ENCODE results near the gene ZSWIM6.

Gene ZSWIM6

DNA sequence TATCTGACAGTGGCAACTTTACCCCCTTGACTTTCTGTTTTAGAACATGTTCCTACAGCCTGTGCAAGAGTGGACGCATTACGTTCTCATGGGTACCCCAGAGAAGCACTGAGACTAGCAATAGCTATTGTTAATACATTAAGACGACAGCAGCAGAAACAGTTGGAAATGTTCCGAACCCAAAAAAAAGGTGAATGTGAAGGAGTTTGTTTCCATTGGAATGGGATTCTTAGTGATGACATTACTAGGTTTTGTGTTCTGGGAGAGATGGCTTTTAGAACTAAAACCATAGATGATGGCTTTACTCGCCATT is 194.1 kb downstream of the ZSWIM6 start:
- no peak overlapping the region for H3K4me3 ChIP-seq (ENCODE audit: low read depth, low read length)

DNA sequence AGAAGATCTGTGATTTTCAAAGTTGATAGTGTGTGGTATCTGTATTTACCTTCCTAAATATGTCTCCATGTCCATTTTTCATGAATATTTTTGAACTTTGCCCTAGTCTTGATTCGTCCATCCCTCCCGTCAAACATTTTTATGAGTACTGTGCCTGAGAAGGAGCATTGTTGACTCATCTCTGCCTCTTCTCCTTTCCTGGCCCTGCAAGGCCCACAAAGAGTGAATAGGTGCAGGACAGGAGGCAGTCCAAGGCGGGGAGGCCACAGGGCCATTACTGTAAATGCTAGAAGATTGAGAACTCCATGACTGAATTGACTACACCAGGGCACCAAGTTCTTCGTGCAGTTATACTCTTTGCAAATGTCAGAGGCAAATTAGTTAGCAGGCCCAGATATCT is 200.9 kb downstream of the ZSWIM6 start:
- H3K4me3 ChIP-seq (ENCODE audit: low read depth, low read length): no peak overlapping the region

DNA sequence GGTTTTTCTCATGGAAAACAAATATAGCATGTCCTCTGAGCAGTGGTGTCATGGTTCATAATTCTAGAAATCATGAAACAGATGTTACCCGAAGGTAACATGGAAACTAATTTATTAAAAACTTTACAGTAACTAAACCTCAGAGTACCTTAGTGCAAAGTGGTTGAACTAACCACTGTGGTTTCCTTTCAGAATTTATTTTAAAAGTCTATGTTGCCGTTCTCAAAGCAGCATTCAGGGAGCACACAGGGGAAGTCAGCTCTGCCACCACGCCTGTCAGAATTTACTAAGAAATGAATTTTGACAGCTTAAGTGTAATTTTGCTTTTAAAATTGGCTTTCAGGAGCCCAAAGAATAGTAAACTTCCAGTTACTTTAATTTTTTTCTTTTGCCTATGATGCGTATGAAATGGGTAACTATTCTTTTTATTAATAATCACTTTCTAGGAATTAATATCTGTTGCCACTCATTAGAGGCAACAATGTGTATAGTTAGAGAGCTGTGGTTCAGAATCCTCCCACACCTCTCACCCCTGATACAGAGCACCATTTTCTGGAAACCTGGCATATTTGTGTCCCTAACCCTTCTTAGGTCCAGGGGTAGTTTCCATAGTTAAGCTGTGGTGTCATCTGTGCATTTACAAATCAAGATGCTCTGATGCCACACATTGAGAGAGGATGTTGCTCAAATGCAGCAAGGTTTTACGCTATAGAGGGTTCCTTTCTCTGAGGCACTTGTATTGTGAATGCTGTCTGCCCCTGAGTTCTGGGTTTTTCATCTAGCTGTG is 202.6 kb downstream of the ZSWIM6 start:
- no peak overlapping the region for H3K4me3 ChIP-seq (ENCODE audit: low read depth, low read length)

DNA sequence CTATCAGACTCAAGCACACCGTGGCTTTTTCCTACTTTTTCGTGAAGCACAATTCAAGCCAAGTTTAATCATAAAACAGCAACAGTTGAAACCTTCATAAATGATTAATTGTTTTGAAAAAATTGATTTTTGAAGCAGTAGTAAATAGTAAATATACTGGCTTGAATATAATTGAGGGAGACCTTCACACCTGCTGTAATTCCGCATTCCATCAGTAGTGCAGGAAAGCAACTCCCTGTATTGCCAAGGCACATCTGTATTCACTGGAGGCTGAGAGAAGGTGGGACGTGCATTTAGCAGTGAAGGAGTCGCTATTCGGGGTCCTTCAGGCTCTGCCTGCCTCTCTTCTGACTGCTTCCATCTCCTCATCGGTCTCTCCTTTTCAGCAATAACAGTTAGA is 203.8 kb downstream of the ZSWIM6 start:
- no peak overlapping the region for H3K4me3 ChIP-seq (ENCODE audit: low read depth, low read length)

DNA sequence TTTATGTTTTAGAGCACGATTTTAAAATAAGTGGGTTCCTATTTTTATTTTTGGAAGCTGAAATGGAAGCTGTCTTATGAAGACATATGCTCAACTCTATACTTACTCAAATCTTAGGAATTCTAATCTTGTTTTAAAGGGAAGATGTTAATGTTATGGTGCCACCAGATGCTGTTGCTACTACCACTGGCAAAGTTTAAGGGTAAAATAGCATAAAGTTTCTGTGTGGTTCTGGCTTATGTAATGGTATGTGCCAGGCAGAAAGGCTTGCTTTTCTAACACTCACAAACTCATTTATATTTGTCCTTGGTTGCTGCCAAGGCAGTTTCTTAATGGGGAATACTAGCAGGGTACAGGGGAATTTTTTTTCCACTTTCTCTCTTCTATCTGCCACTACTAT is 204.9 kb downstream of the ZSWIM6 start:
- no peak overlapping the region for H3K4me3 ChIP-seq (ENCODE audit: low read depth, low read length)

DNA sequence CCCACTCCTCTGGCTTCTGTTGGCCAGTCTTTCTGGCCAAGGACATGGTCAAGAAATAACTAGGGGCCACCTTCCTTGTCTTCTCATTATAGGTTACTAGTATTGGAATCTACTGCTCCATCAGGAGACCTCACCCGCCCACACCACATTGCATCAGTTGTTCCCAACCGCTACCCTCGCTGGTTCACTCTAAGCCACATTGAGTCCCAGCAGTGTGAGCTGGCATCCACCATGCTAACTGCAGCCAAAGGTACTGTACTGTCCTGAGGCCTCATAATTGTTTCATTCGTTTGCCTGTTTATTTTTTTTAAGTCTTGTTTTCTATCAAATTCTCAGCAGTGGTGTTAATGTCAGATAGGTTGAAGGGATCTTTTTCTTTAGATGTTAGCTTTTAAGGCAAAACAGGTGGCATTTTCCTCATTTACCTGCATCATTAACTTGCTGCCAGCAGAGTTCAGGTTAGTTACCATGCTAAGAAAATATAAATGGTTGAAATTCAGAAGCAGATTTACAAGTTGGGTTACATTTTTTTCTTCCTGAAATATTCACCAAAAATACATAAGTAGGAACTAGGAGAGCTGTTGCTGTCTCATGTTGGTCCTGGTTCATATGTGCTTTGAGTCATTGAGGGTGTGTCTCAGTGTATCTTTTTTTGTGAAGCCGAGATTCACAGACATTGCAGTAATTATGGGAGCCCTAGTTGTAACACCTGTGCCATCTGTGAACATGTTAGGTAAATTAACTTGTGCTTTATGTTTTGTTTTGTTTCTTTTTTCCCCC is 206.9 kb downstream of the ZSWIM6 start:
- no peak overlapping the region for H3K4me3 ChIP-seq (ENCODE audit: low read depth, low read length)

DNA sequence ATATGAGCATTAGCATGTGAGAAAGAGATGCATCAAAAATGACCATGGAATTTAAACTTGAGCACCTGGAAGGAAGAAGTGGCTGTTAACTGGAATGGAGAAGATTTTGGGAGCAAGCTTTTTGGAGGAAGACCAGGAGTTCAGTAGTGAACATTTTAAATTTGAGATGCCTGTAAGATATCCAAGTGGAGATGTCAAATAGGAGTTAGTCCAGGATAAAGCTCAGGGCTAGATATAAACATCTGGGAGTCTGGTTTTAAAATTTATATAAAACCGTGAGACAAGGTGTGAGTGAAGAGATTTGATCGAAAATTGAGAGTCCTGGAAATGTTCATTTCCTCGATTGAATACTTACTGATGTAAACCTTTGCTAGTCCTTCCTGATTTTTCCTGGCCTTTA is 217.5 kb downstream of the ZSWIM6 start:
- H3K4me3 ChIP-seq (ENCODE audit: low read depth, low read length): no peak overlapping the region

DNA sequence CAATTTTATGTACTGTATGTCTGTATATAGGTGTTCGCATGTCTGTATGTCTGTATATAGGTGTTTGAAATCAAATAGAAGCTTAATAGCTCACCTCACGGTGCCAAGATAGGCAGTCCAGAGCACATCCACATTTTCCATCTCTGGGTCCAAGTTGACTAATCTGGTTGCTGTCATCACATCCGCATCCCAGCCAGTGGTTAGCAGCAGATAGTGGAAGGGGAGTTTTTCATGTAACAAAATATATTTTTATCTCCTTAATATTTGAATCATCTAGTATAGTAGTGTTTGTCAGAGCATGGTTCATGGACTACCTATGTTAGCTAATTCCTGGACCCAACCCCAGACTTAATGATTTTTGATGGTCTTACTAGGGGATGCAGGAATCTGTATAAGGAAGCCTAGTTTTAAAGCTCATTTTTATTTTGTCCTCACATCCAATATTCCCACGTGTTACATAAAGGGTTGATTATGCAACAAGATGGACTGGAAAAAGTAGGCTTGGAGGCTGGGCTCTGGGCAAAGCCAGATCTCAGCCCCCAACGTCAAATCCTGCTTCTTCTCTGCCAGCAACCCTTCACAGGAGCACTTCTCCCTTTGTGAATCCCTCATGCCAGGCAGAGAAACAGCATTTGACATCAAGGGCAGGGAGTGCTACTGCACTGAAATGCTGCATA is 219.7 kb downstream of the ZSWIM6 start:
- H3K4me3 ChIP-seq (ENCODE audit: low read depth, low read length): no peak overlapping the region

DNA sequence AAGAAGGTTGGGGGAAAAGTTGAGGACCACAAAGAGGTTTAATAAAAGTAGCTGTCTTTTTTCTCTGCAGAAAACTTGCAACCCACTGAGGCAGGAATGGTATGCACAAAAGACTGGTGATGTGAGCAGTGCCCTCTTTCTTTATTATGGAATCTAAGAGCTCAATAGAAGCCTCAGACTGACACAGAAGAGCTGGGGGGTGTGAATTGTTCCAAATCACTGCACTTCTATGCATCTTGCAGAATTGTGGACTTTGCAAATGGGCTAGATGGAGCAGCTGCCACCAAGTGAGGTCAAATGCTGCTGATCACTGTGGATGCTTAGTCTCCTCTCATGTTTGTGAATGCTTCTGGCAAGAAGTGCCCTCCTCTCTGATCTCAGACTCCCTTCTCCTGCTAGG is 227.1 kb downstream of the ZSWIM6 start:
- no peak overlapping the region for H3K4me3 ChIP-seq (ENCODE audit: low read depth, low read length)

DNA sequence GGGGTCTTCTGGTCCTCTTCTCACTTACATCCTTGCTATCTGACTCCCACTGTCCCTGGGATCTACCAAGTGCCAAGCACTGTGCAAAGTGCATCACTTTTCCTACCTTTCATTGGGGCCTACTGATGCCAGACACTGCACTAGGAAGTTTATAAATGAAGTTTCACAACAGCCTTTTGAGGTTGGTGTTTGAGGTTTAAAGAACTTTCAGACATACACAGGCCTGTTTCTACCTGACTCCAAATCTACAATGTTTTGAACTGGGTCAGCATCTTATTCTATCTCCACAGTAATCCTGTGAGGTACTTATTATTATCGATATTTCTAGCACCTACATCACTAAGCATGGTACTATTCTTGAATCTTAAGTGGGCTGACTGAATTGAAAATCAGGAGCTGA is 227.7 kb downstream of the ZSWIM6 start:
- no peak overlapping the region for H3K4me3 ChIP-seq (ENCODE audit: low read depth, low read length)

DNA sequence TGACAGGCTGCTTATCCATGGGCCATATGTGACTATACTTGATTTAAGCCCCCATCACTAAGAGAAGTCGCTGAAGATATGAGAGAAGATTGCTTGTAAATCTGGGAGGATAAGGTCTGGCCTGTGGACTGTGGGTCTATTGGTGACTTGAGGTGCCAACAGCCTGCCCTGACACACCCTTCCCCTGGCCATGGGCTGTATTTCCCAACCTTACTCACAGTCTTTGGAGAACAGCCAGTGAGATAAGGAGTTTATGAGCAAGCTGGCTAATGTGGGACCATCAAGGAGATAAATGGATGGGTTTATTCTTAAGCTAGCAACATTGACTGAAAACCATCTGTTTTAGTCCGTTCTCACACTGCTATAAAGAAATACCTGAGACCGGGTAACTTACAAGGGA is 231.3 kb downstream of the ZSWIM6 start:
- H3K4me3 ChIP-seq (ENCODE audit: low read depth, low read length): no peak overlapping the region

DNA sequence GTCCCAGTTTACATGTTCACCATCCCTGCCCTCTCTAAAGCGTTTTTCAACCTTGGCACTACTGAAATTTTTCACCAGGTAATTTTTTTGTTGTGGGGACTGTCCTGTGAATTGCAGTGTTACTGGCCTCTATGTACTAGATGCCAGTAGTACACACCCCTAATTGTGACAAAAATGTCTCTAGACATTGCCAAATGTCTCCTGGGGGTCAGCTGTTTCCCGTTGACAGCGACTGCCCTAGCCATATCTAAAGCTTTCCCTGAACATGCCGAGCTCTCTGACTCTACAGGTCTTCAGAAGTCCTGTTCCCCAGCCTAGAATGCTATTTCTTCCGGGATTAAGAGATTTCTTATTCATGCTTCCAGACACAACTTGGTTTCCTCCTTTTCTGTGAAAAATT is 235.3 kb downstream of the ZSWIM6 start:
- no peak overlapping the region for H3K4me3 ChIP-seq (ENCODE audit: low read depth, low read length)

DNA sequence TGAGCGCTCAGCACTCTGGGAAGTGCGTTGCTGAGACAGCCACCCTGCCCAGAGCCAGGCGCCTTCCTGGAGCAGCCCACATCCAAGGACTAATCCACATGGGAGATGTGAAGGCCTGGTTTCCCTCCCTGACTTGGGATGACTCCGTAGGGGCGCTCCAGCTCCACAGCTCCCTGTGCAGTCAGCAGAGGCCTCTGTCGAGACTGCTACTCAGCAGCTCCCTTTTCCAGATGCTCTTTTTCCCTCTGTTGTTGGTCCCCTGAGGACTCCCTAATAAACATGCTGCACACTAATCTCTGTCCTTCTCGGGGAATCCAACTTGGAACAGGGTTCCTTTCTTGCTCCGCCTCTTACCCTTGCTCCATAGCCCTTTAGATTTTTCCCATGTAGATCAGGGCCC is 237.3 kb downstream of the ZSWIM6 start:
- no peak overlapping the region for H3K4me3 ChIP-seq (ENCODE audit: low read depth, low read length)

DNA sequence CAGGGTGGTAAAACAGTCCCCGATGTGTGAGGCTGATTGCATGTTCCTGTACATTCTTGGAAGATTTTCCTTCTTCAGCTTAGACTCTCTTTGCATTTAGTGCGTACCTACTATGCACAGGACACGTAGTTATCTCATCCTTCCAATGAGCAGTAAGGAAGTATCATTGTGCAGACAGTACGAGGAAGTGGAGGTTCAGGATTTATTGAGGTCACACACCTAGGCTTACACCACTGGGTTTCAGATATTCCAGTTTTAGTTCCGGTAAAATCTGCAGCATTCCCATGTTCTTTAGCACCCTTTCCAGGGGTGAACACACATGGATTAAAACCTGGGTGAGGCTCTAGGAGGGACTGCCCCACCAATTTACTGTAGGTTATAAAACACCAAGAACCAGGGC is 238.7 kb downstream of the ZSWIM6 start:
- no peak overlapping the region for H3K4me3 ChIP-seq (ENCODE audit: low read depth, low read length)

DNA sequence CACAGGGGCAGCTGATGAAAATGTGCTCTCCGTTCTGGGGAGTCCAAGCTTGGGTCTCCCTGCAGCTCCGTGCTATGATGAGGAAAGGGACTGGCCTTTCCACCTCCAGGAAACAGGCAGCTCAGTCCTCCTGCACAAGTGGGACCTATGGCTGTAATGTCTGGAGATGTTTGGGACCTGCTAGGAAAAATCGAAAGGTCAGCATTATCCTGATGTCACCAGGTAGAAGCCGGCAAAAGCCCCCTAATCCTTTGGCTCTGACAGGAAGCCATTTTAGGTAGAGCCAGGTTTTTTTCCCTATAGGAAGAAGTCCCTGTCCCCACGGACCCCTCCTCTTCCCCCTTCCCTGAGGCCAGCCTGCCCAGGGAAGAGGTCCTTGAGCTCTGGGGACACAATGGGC is 240.9 kb downstream of the ZSWIM6 start:
- no peak overlapping the region for H3K4me3 ChIP-seq (ENCODE audit: low read depth, low read length)

DNA sequence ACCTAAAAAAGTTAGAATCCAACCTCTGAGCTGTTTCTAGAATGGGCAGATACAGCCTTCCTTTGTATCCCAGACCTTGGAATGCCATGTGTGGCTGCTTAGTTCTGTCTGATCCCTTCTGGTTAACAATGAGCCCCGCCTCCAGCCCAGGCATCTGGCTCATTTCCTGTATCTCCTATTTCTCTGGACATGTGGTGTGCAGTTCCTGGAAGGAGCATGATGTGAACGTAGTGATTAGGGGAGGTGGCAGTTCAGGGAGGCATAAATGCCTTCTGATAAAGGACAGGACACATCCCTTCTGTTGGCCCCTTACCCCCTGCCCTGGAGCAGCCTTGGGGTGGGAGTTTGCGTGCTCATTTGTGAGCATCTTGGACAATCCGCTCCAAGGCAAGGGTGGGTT is 243.0 kb downstream of the ZSWIM6 start:
- no peak overlapping the region for H3K4me3 ChIP-seq (ENCODE audit: low read depth, low read length)

DNA sequence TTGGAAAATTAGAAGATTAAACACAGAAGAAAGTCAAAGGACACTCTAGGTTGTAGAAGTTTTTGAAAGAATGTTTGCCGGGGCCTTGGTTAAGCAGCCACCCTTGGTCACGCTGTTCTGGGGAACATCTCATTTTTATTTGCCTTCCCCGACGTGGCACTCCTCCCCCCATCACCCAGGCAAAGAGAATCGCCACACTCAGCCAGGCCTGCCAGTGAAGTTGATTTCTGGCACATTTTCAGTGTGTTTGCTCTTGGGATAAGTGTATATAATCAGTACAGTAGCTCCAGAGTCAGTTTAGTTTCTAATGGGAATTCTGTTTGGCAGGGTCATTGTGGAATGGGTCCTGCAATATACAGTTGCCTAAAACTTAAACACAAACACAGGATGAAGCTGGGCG is 243.5 kb downstream of the ZSWIM6 start:
- H3K4me3 ChIP-seq (ENCODE audit: low read depth, low read length): no peak overlapping the region

DNA sequence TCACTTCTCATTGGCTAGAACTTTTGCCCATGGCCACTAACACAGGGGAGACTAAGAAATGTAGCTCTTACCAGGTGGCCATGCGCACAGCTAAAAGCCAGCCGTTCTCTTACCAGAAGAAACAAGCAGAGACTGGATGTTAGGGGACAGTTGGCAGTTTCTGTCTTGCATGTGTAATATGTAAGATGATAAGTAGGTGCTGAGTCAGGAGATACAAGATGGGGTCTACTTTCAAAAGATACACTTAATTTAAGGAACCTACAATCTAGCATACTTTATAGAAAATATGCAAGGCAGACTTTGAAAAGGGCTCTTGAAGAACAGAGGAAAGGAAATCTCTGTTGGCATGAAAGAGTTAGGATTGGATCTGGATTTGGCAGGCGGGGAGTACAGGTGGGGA is 244.5 kb downstream of the ZSWIM6 start:
- H3K4me3 ChIP-seq (ENCODE audit: low read depth, low read length): no peak overlapping the region

DNA sequence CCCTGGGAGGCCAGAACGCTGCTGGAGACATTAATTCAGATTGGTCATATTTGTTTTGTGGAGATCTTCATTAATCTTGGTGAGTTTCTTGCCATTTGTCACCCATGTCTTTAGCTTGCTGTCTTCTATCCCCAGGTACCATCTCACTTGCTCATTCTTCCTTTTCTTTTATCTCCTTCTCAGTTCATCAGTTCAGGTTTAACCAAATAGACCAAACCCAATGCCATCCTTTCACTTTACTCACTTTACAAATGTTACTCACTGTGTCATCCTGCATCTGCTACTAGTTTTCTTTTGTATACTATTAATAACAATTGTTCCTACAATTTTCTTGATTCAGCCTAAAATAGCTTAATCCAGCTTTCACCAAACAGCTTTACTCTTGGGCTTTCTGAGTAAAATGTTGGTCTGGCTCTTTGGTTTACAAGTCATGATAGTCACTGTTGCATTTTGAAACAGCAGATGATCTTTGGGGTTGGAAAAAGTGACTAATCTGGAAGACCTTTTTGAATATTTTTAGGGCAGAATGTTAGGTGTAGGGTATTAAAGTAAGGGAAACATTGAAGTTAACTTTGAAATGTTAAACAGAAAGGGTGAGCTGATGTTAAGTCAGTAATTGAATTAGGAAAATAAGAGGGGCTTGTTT is 246.9 kb downstream of the ZSWIM6 start:
- H3K4me3 ChIP-seq (ENCODE audit: low read depth, low read length): no peak overlapping the region

DNA sequence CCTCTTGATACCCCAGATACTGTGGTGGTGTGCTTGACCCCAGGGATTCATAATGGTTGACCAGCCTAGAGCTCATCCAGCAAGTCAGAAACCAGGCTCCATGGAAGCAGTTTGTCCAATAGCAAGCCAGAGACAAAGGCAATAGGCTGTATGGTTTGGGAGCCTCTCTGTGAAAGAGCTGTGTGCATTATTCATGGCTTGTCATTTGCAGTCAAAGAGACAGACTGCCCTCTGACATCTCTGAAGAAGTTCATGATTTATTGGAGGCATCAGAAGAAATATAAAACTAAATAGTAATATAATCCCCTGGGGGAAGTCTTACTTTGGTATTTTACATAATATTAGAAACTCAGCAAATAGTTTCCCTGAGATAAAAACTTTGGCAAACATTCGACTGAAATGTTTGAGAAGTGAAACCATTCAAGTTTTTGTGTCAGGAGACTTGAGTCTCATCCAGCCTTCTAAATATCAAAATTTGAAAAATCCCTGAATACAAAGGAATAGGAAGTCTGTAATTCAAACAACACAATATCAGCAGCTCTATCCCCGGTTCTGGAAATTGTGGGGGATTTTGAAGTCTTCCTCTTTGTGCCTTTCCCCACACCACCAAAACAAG is 250.3 kb downstream of the ZSWIM6 start:
- H3K4me3 ChIP-seq (ENCODE audit: low read depth, low read length): no peak overlapping the region

DNA sequence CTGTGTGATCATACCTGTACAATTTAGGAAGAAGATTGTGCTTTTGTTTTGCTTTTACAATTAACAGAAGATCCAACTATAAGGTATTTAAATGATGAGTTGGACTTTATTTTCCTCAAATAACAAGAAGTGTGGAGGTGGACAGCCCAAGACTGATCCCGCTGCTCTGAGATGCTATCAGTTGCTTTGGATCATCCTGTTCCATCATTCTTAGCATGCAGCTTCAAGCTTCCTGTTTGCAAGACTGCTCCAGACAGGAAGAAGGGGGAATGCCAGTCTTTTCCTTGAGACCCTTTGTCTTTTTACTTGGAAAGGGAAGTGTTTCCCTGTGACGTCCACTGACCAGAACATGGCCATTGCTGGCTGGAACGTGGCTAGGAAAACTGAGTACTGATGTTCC is 250.8 kb downstream of the ZSWIM6 start:
- H3K4me3 ChIP-seq (ENCODE audit: low read depth, low read length): no peak overlapping the region

Data from iPS-11a (cell line).